HG03103 (cell line): ENCODE results near the gene ARID5A.

Experiments used
- ATAC-seq: cut with Tn5 transposase; IDR thresholded peaks from one replicate; pipeline ENCODE4 v1.9.1; 2021; ENCODE audit warnings: low read depth; ENCODE audit not compliant: unreplicated experiment

ARID5A gene

GRCh38 chr2:96526101-96526591 lies 10.4 kb upstream of the ARID5A start:
- no peak for ATAC-seq

GRCh38 chr2:96526615-96527285 lies 9.8 kb upstream of the ARID5A start:
- no peak for ATAC-seq

GRCh38 chr2:96527286-96528005 lies 9.1 kb upstream of the ARID5A start:
- no peak for ATAC-seq

- no peak for ATAC-seq
These were observed 8.4 kb upstream of the ARID5A start for GRCh38 chr2:96528006-96528699.

- ATAC-seq, result no peak
These were observed 7.7 kb upstream of the ARID5A start for GRCh38 chr2:96528700-96529375.

- no peak for ATAC-seq
These were observed 7.0 kb upstream of the ARID5A start for GRCh38 chr2:96529376-96530143.

GRCh38 chr2:96530144-96530430 lies 6.5 kb upstream of the ARID5A start:
- no peak for ATAC-seq

GRCh38 chr2:96530474-96531357 lies 5.8 kb upstream of the ARID5A start:
- ATAC-seq, result no peak

- no peak for ATAC-seq
These were observed 5.2 kb upstream of the ARID5A start for GRCh38 chr2:96531366-96531765.

- peak; percentile 28 for ATAC-seq
These were observed 4.6 kb upstream of the ARID5A start for GRCh38 chr2:96531872-96532505.

GRCh38 chr2:96532641-96533291 lies 3.8 kb upstream of the ARID5A start:
- ATAC-seq, result no peak

- no peak for ATAC-seq
These were observed 3.1 kb upstream of the ARID5A start for GRCh38 chr2:96533292-96534073.

GRCh38 chr2:96534141-96534540 lies 2.4 kb upstream of the ARID5A start:
- no peak for ATAC-seq

GRCh38 chr2:96534701-96535181 lies 1.8 kb upstream of the ARID5A start:
- ATAC-seq, result no peak

- ATAC-seq, result no peak
These were observed 1.2 kb upstream of the ARID5A start for GRCh38 chr2:96535331-96535730.

GRCh38 chr2:96537066-96537733 lies 648 bp downstream of the ARID5A start:
- ATAC-seq, result peak; percentile 46
